ENCODE measurements around the gene CASQ2. TPM values are rescaled to one million over a fixed set of nuclear protein-coding genes. Genes with fewer than 3 reads are reported as not detected.
A peak's percentile ranks its signal among the peaks of the same experiment; 100 is the strongest.

The CASQ2 gene
- total and polyA plus RNA-seq, 9 of the 15 experiments (the other 6 are each of a cell fraction or from before 2014, with no cell fraction given) = not detected

DNA sequence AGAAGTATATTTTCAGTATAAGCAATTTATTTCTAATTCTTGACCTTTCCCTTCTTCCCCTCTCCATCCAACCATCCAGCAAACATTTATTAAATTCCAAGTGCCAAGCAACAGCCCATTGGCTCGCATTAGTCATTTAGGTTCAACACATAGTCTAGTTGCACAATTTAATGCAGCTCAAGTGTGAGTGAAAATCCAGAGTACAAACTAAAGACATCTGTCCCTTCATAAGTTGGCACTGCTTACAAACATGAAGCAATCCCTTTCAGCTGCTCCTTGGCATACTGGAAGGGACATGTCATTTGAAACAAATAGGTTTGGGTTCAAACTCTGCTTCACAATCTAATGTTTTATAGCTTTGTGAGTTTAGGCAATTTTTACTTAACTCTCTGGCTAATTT is 10.7 kb downstream of the CASQ2 start:
- WGBS (ENCODE audit: insufficient coverage, low coverage, missing lambda C conversion rate) = 0% methylated on average over 1 of the region's 1 CpG
- ChIA-PET CTCF (ENCODE audit: low intra/inter-chr PET ratio) (no interaction called here), POLR2A (interaction anchor here (0.5 kb wide), 1 partner anchor 11 kb away, joined by 3 read pairs; no protein-coding TSS in a partner anchor)
- TF ChIP-seq GTF2A2 (tag; IDR thresholded peaks at IDR 0.05) (no peak), CEBPG (CRISPR knock-in tag; IDR thresholded peaks at IDR 0.05) (no peak), CEBPG (tag; conservative IDR thresholded peaks at IDR 0.05 in 1 of 2, IDR thresholded peaks at IDR 0.05 in 1 of 2) (0 out of 4 replicates have a peak, but pooled peaks of 1 of the 2 experiments have one; percentile 10)
- intact Hi-C loops (cut with micrococcal nuclease) = no loop called here
- H3K4me3 ChIP-seq = no peak overlapping the region
- in situ Hi-C loops (cut with MboI) = loop anchor here (25.0 kb wide), 1 partner anchor 621 kb away; no protein-coding TSS in a partner anchor
- no peaks in the 10 kb centered on the region for H3K9me1 ChIP-seq (ENCODE audit: control insufficient read depth, insufficient read depth, low read length)
- no peaks in the 10 kb centered on the region for H3K9me3 ChIP-seq (replicated peaks; ENCODE audit: control insufficient read depth, insufficient read depth, low read depth, low read length)
- H3K4me1 ChIP-seq (replicated peaks in 1 of 2; ENCODE audit: control insufficient read depth in 2 of 2, insufficient read depth in 2 of 2, low read length in 2 of 2) = no peaks in the 10 kb centered on the region
- no peak for ATAC-seq
- no peak overlapping the region for H2AFZ ChIP-seq (ENCODE audit: low read depth, low read length)
- no peak overlapping the region for H3K9ac ChIP-seq (ENCODE audit: insufficient read depth in 1 of 2, low read depth in 2 of 2, low read length in 2 of 2)
- H3K27ac ChIP-seq (ENCODE audit: extremely low read depth, low read depth, low read length) = no peak overlapping the region
- H4K20me1 ChIP-seq (replicated peaks; ENCODE audit: control insufficient read depth, insufficient read depth, low read length) = no peaks in the 10 kb centered on the region
- no peak for DNase-seq (ENCODE audit: extremely low read depth in 1 of 4, low spot score in 3 of 4)
- no TSS peak for BruUV-seq (replicated peaks)
- no peak overlapping the region for H3K4me2 ChIP-seq (ENCODE audit: insufficient read depth, low read length)
- peaks cover 8 to 19% of the 10 kb centered on the region in 2 experiments; a peak in 4 of 5 replicates for H3K27me3 ChIP-seq (ENCODE audit: control insufficient read depth in 2 of 2, insufficient read depth in 2 of 2, low read length in 2 of 2)
- H3K36me3 ChIP-seq (ENCODE audit: control insufficient read depth, insufficient read depth, low read length) = no peaks in the 10 kb centered on the region
- FAIRE-seq = no peak
- H3K79me2 ChIP-seq (ENCODE audit: control insufficient read depth, insufficient read depth, low read length) = no peaks in the 10 kb centered on the region

DNA sequence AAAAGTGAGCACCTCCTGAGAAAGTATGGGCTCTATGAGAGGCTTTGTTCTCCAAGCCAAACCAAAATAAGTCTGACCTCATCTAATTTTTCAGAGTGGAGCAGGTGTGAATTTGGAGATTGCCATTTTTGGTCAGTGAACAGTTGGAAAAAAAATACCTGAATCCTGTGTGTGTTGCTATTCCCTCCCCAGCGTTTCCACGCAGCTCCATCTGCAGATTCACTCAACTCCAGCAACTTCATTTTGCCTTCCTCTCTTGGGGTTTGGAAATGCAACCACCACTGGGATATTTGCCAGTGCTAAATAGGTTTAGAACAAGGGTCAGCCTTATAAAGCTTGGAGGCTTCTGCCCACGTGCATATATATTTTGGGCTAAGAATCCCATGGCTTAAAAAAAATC is 11.2 kb downstream of the CASQ2 start:
- no peaks in the 10 kb centered on the region for H3K4me1 ChIP-seq (replicated peaks in 1 of 2; ENCODE audit: control insufficient read depth in 2 of 2, insufficient read depth in 2 of 2, low read length in 2 of 2)
- no TSS peak for BruUV-seq (replicated peaks)
- in situ Hi-C loops (cut with MboI) = loop anchor here (25.0 kb wide), 1 partner anchor 620 kb away; no protein-coding TSS in a partner anchor
- H3K36me3 ChIP-seq (ENCODE audit: control insufficient read depth, insufficient read depth, low read length) = no peaks in the 10 kb centered on the region
- H3K4me3 ChIP-seq = no peak overlapping the region
- H3K9ac ChIP-seq (ENCODE audit: insufficient read depth in 1 of 2, low read depth in 2 of 2, low read length in 2 of 2) = no peak overlapping the region
- no peaks in the 10 kb centered on the region for H3K9me1 ChIP-seq (ENCODE audit: control insufficient read depth, insufficient read depth, low read length)
- ChIA-PET POLR2A (no interaction called here), CTCF (ENCODE audit: low intra/inter-chr PET ratio) (no interaction called here)
- H3K9me3 ChIP-seq (replicated peaks; ENCODE audit: control insufficient read depth, insufficient read depth, low read depth, low read length) = no peaks in the 10 kb centered on the region
- no peak for ATAC-seq
- 0% methylated on average over 3 of the region's 3 CpGs for WGBS (ENCODE audit: insufficient coverage, low coverage, missing lambda C conversion rate)
- FAIRE-seq = no peak
- H4K20me1 ChIP-seq (replicated peaks; ENCODE audit: control insufficient read depth, insufficient read depth, low read length) = no peaks in the 10 kb centered on the region
- intact Hi-C loops (cut with micrococcal nuclease) = no loop called here
- peaks cover 8 to 20% of the 10 kb centered on the region in 2 experiments; a peak in 4 of 5 replicates for H3K27me3 ChIP-seq (ENCODE audit: control insufficient read depth in 2 of 2, insufficient read depth in 2 of 2, low read length in 2 of 2)
- DNase-seq (ENCODE audit: extremely low read depth in 1 of 4, low spot score in 3 of 4) = no peak
- H2AFZ ChIP-seq (ENCODE audit: low read depth, low read length) = no peak overlapping the region
- TF ChIP-seq ZNF124 (CRISPR knock-in tag; IDR thresholded peaks at IDR 0.05) (no peak), CTBP1 (IDR thresholded peaks at IDR 0.05; ENCODE audit: borderline replicate concordance) (no peak), EHMT2 (IDR thresholded peaks at IDR 0.05) (no peak)
- TF ChIP-seq, protein P1, sequence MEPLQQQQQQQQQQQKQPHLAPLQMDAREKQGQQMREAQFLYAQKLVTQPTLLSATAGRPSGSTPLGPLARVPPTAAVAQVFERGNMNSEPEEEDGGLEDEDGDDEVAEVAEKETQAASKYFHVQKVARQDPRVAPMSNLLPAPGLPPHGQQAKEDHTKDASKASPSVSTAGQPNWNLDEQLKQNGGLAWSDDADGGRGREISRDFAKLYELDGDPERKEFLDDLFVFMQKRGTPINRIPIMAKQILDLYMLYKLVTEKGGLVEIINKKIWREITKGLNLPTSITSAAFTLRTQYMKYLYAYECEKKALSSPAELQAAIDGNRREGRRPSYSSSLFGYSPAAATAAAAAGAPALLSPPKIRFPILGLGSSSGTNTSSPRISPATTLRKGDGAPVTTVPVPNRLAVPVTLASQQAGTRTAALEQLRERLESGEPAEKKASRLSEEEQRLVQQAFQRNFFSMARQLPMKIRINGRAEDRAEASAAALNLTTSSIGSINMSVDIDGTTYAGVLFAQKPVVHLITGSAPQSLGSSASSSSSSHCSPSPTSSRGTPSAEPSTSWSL (CRISPR knock-in tag; IDR thresholded peaks at IDR 0.05; ENCODE audit: borderline replicate concordance) = no peak
- TF ChIP-seq, protein P2, sequence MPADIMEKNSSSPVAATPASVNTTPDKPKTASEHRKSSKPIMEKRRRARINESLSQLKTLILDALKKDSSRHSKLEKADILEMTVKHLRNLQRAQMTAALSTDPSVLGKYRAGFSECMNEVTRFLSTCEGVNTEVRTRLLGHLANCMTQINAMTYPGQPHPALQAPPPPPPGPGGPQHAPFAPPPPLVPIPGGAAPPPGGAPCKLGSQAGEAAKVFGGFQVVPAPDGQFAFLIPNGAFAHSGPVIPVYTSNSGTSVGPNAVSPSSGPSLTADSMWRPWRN (IDR thresholded peaks at IDR 0.05; ENCODE audit: low read depth) = no peak
- TF ChIP-seq, protein P3, sequence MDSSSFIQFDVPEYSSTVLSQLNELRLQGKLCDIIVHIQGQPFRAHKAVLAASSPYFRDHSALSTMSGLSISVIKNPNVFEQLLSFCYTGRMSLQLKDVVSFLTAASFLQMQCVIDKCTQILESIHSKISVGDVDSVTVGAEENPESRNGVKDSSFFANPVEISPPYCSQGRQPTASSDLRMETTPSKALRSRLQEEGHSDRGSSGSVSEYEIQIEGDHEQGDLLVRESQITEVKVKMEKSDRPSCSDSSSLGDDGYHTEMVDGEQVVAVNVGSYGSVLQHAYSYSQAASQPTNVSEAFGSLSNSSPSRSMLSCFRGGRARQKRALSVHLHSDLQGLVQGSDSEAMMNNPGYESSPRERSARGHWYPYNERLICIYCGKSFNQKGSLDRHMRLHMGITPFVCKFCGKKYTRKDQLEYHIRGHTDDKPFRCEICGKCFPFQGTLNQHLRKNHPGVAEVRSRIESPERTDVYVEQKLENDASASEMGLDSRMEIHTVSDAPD (CRISPR knock-in tag; IDR thresholded peaks at IDR 0.05) = no peak
- no peak overlapping the region for H3K4me2 ChIP-seq (ENCODE audit: insufficient read depth, low read length)
- H3K79me2 ChIP-seq (ENCODE audit: control insufficient read depth, insufficient read depth, low read length) = no peaks in the 10 kb centered on the region
- H3K27ac ChIP-seq (ENCODE audit: extremely low read depth, low read depth, low read length) = no peak overlapping the region

All from K562 (cell line).